Heart left ventricle (tissue), 16 donors: ENCODE measurements around the gene AMDHD1. TPM values are rescaled to one million over a fixed set of nuclear protein-coding genes. Genes with fewer than 3 reads are reported as not detected.

Experiments used
- ATAC-seq, 4 donors: fragments of 200-7000 bp; cut with Tn5 transposase; one replicate each; pipeline ENCODE4 v1.9.1; 2020 to 2022; ENCODE audit warnings: moderate library complexity in 4 of 4, mild to moderate bottlenecking in 3 of 4, moderate number of reproducible peaks in 1 of 4
- DNase-seq, 5 donors: peaks; one replicate each; pipeline ENCODE4 v3.0.0-alpha.2; 2020
- H3K27ac ChIP-seq, 12 donors: fragments of 200-600 bp; sonication (generic) in 4 of 12; one replicate each; pipeline versions ENCODE4 v1.5.0 to v1.8.0; 2016 to 2022; ENCODE audit warnings: mild to moderate bottlenecking in 2 of 12
- H3K27me3 ChIP-seq, 9 donors: fragments of 200-600 bp; sonication (generic) in 2 of 9; one replicate each; pipeline versions ENCODE4 v1.5.1 to v1.8.0; 2016 to 2022; ENCODE audit warnings: mild to moderate bottlenecking in 3 of 9
- H3K36me3 ChIP-seq, 9 donors: fragments of 200-600 bp; sonication (generic) in 2 of 9; one replicate each; pipeline versions ENCODE4 v1.5.0 to v1.8.0; 2018 to 2022; ENCODE audit warnings: mild to moderate bottlenecking in 2 of 9
- H3K4me1 ChIP-seq, 12 donors: fragments of 200-600 bp; sonication (generic) in 4 of 12; one replicate each; pipeline versions ENCODE4 v1.5.0 to v1.8.0; 2016 to 2022; ENCODE audit warnings: mild to moderate bottlenecking in 3 of 12
- H3K4me3 ChIP-seq, 12 donors: fragments of 200-600 bp; sonication (generic) in 4 of 12; one replicate each; pipeline versions ENCODE4 v1.5.0 to v1.8.0; 2017 to 2022; ENCODE audit warnings: mild to moderate bottlenecking in 9 of 12, moderate library complexity in 4 of 12
- H3K9me3 ChIP-seq, 12 donors: fragments of 200-600 bp; sonication (generic) in 4 of 12; one replicate each; pipeline versions ENCODE4 v1.5.0 to v1.8.0; 2016 to 2022; ENCODE audit warnings: mild to moderate bottlenecking in 1 of 12
- CTCF ChIP-seq, 12 donors: fragments of 200-600 bp; sonication (generic) in 4 of 12; IDR thresholded peaks; one replicate each; pipeline versions ENCODE4 v1.5.0 to v1.8.0; 2018 to 2022; ENCODE audit warnings: antibody characterized with exemption in 12 of 12, mild to moderate bottlenecking in 5 of 12
- POLR2A ChIP-seq, 2 donors: fragments of 450-650 bp; IDR thresholded peaks; one replicate each; pipeline ENCODE4 v1.6.1; 2017; ENCODE audit warnings: antibody characterized with exemption in 2 of 2, mild to moderate bottlenecking in 2 of 2, moderate library complexity in 2 of 2
- WGBS, 4 donors: extraction: QIAGEN DNeasy Blood & Tissue Kit in 2 of 4; methylation state at CpG; one replicate each; pipeline versions ENCODE4 v1.1.5 to v1.1.7; 2013 to 2018; 5-methylcytosine and 5-hydroxymethylcytosine counted together
- intact Hi-C, 10 donors: fragments of 100-400 bp; cut with DNase I; formaldehyde crosslinking; loops; one replicate each; pipeline versions ENCODE4 v1.11.1 to v1.14.2; 2022
- polyA plus RNA-seq, 2 donors: library from polyadenylated mRNA; stranded (reverse); fragments of 200-250 nt; gene quantifications; one replicate each; pipeline ENCODE4 v1.2.3, GENCODE V29; 2013
- total RNA-seq, 9 donors: library from RNA; depleted of rRNA in 2 of 9; stranded (reverse); fragments of >200 nt in 2 of 9; fragmentation: NEBNext Ultra II Directional in 3 of 9; extraction: Animal tissue kit (Norgen Biotek cat#: 25700) in 3 of 9; gene quantifications; one replicate each; pipeline versions ENCODE4 v1.1.0 to v1.2.4, GENCODE V29; 2016 to 2023
- donor health status: ischemic (EF 13 %, LVEDD 7.1; RV severe dilation, severe dysfunction).
- donor health status: healthy with polysubstance abuse.
- donor health status: DM: no; HTN: yes; CAD: no.
- donor health status: DM: no; HTN: no; CAD: no.
- donor health status: ischemic (EF 25% LVEDD 6.9; RV normal size, moderate dysfunction).
- donor health status: ischemic (EF 25% LVEDD 5.7; RV mildly dilated, moderate dysfunction).
- donor health status: healthy.
- donor health status: DM: yes; HTN: yes; CAD: no.
- donor health status: ischemic (EF 35%, LVEDD 5.7; RV mildly dilated, moderate dysfunction).
- donor health status: nonischemic (EF 11% LVEDD 7.7; RV severe dilation, severe dysfunction).
- donor health status: DM: yes; HTN: yes; CAD: no.
- donor health status: PGD.
- donor health status: ischemic (EF 29% LVEDD 5.4; RV normal size, mild dysfunction).
- donor health status: nonischemic (EF 23%, LVEDD 6.1; RV moderate dilation, normal function).

The AMDHD1 gene
- total and polyA plus RNA-seq, 11 donors: 0.20 to 1.1 (median 0.55) TPM

GRCh38 chr12:95972832-95973456, 29.8 kb downstream of the AMDHD1 start:
- WGBS, 4 donors: 75 to 83% (median 78%) methylated on average over 4 of the region's 4 CpGs
- intact Hi-C loops: no loop called here
- Histone ChIP-seq H3K27ac (no peak overlapping the region), H3K27me3 (no peaks in the 10 kb centered on the region), H3K36me3 (no peaks in the 10 kb centered on the region), H3K4me1 (no peaks in the 10 kb centered on the region), H3K4me3 (no peak overlapping the region), H3K9me3 (no peaks in the 10 kb centered on the region)
- DNase-seq: no peak
- ATAC-seq: no peak
- no peak for TF ChIP-seq POLR2A (IDR thresholded peaks at IDR 0.05)
- TF ChIP-seq CTCF (IDR thresholded peaks at IDR 0.05): no peak

- no peak overlapping the region for H3K27ac ChIP-seq
- TF ChIP-seq CTCF (IDR thresholded peaks at IDR 0.05) (no peak), POLR2A (IDR thresholded peaks at IDR 0.05) (no peak)
- WGBS, 4 donors: 89 to 95% (median 94%) methylated on average over 2 of the region's 2 CpGs
- H3K27me3 ChIP-seq: no peaks in the 10 kb centered on the region
- H3K4me3 ChIP-seq: no peak overlapping the region
- DNase-seq (no peak), ATAC-seq (no peak)
- H3K9me3 ChIP-seq: no peaks in the 10 kb centered on the region
- H3K36me3 ChIP-seq: no peaks in the 10 kb centered on the region
- intact Hi-C loops: no loop called here
- no peaks in the 10 kb centered on the region for H3K4me1 ChIP-seq
Observed at GRCh38 chr12:95974358-95974757, 31.2 kb downstream of the AMDHD1 start.

- no peaks in the 10 kb centered on the region for H3K36me3 ChIP-seq
- WGBS, 4 donors: 86 to 93% (median 89%) methylated on average over 4 of the region's 4 CpGs
- intact Hi-C loops: no loop called here
- no peaks in the 10 kb centered on the region for H3K9me3 ChIP-seq
- H3K27ac ChIP-seq: no peak overlapping the region
- DNase-seq: no peak
- TF ChIP-seq CTCF (IDR thresholded peaks at IDR 0.05) (no peak), POLR2A (IDR thresholded peaks at IDR 0.05) (no peak)
- no peak for ATAC-seq
- no peak overlapping the region for H3K4me3 ChIP-seq
- H3K27me3 ChIP-seq: no peaks in the 10 kb centered on the region
- no peaks in the 10 kb centered on the region for H3K4me1 ChIP-seq
Observed at GRCh38 chr12:95975491-95975890, 32.4 kb downstream of the AMDHD1 start.

- TF ChIP-seq CTCF (IDR thresholded peaks at IDR 0.05): no peak
- TF ChIP-seq POLR2A (IDR thresholded peaks at IDR 0.05): no peak
- H3K36me3 ChIP-seq: no peaks in the 10 kb centered on the region
- H3K27me3 ChIP-seq: no peaks in the 10 kb centered on the region
- intact Hi-C loops: no loop called here
- WGBS, 4 donors: 88 to 92% (median 89%) methylated on average over 8 of the region's 8 CpGs
- no peak overlapping the region for H3K27ac ChIP-seq
- ATAC-seq (no peak), DNase-seq (no peak)
- H3K4me1 ChIP-seq: no peaks in the 10 kb centered on the region
- H3K4me3 ChIP-seq: no peak overlapping the region
- H3K9me3 ChIP-seq: no peaks in the 10 kb centered on the region
Observed at GRCh38 chr12:95976416-95976832, 33.3 kb downstream of the AMDHD1 start.
